B cell (primary cell): Measurements from ENCODE around the gene PDK2. TPM values are rescaled to one million over a fixed set of nuclear protein-coding genes. Genes with fewer than 3 reads are reported as not detected.

ENCODE experiments used
- ATAC-seq: fragments of 200-7000 bp; cut with Tn5 transposase; one replicate; pipeline ENCODE4 v1.10.0; 2021; ENCODE audit warnings: low read depth, mild to moderate bottlenecking, moderate number of reproducible peaks, moderate library complexity
- CTCF ChIA-PET: fragments of 350-600 bp; sonication (Branson Sonifier 250); formaldehyde crosslinking; loops from one replicate; lab custom pipeline; 2021; ENCODE audit warnings: antibody characterized with exemption, inconsistent platforms; lab: Charles Lee
- POLR2A ChIA-PET: fragments of 350-600 bp; sonication (Branson Sonifier 250); formaldehyde crosslinking; loops from one replicate; lab custom pipeline; 2021; ENCODE audit warnings: antibody characterized with exemption; lab: Charles Lee
- DNase-seq: peaks from one replicate; pipeline ENCODE4 v3.0.0; 2013
- H2AFZ ChIP-seq: 2 replicates; pipeline ENCODE4 v1.6.1; 2012; ENCODE audit warnings: mild to moderate bottlenecking, low read depth, low read length; ENCODE audit not compliant: insufficient read depth, poor library complexity, severe bottlenecking
- H3K27ac ChIP-seq, 2 donors: 1 replicate in 1 of 2; 2 replicates in 1 of 2; pipeline ENCODE4 v1.5.1; 2012 to 2013; ENCODE audit warnings: low read length in 2 of 2, mild to moderate bottlenecking in 2 of 2, moderate library complexity in 1 of 2
- H3K27me3 ChIP-seq, 4 experiments: fragments of 200-600 bp in 1 of 4; sonication (generic) in 1 of 4; replicated peaks in 1 of 4; 1 replicate in 2 of 4; 2 replicates in 2 of 4; pipeline versions ENCODE4 v1.6.1 to v1.7.0; 2013 to 2016; ENCODE audit warnings: low read length in 3 of 4, mild to moderate bottlenecking in 2 of 4, mixed read lengths in 1 of 4, moderate library complexity in 1 of 4; ENCODE audit not compliant: insufficient read depth in 4 of 4, control insufficient read depth in 3 of 4; ENCODE audit errors: control extremely low read depth in 1 of 4
- H3K36me3 ChIP-seq, 2 experiments: replicated peaks in 1 of 2; 1 replicate in 1 of 2; 2 replicates in 1 of 2; pipeline versions ENCODE4 v1.6.1 to v1.7.1; 2013; ENCODE audit warnings: low read length in 1 of 2; ENCODE audit not compliant: insufficient read depth in 2 of 2, control insufficient read depth in 1 of 2; ENCODE audit errors: control extremely low read depth in 1 of 2, extremely low read depth in 1 of 2
- H3K4me1 ChIP-seq, 2 donors: fragments of 200-600 bp in 1 of 2; sonication (generic) in 1 of 2; 1 replicate in 1 of 2; 2 replicates in 1 of 2; pipeline versions ENCODE4 v1.5.1 to v1.6.1; 2013 to 2017; ENCODE audit warnings: low read length in 2 of 2; ENCODE audit not compliant: control insufficient read depth in 2 of 2, insufficient read depth in 2 of 2
- H3K4me2 ChIP-seq: replicated peaks from 2 replicates; pipeline ENCODE3; 2012; ENCODE audit warnings: mild to moderate bottlenecking, low read depth, low read length; ENCODE audit not compliant: poor library complexity, severe bottlenecking
- H3K4me3 ChIP-seq, 5 experiments: fragments of 200-600 bp in 1 of 5; sonication (generic) in 1 of 5; 1 replicate in 3 of 5; 2 replicates in 2 of 5; pipeline versions ENCODE4 v1.5.1 to v1.7.0; 2011 to 2016; ENCODE audit warnings: low read length in 4 of 5, mild to moderate bottlenecking in 4 of 5, low read depth in 2 of 5, control low read depth in 1 of 5, moderate library complexity in 1 of 5; ENCODE audit not compliant: insufficient read depth in 1 of 5; ENCODE audit errors: control extremely low read depth in 1 of 5, extremely low read depth in 1 of 5
- H3K79me2 ChIP-seq: fragments of 200-600 bp; sonication (generic); one replicate; pipeline ENCODE4 v1.6.0; 2016; ENCODE audit warnings: low read length; ENCODE audit not compliant: control insufficient read depth, insufficient read depth
- H3K9ac ChIP-seq: fragments of 200-600 bp; sonication (generic); 2 replicates; pipeline ENCODE4 v1.6.1; 2017; ENCODE audit warnings: mild to moderate bottlenecking, low read length, moderate library complexity
- H3K9me3 ChIP-seq, 3 donors: one replicate each; pipeline versions ENCODE4 v1.6.1 to v1.7.1; 2013; ENCODE audit warnings: low read length in 2 of 3; ENCODE audit not compliant: control insufficient read depth in 2 of 3, insufficient read depth in 1 of 3; ENCODE audit errors: control extremely low read depth in 1 of 3
- H4K20me1 ChIP-seq: 2 replicates; pipeline ENCODE4 v1.6.0; 2012; ENCODE audit warnings: mild to moderate bottlenecking, low read length; ENCODE audit not compliant: insufficient read depth, control insufficient read depth, poor library complexity, severe bottlenecking
- H3K27ac Mint-ChIP-seq: one replicate; pipeline ENCODE4 v1.8.0; 2021; ENCODE audit warnings: mixed read lengths
- H3K27me3 Mint-ChIP-seq: one replicate; pipeline ENCODE4 v1.8.0; 2021; ENCODE audit warnings: mixed read lengths
- H3K4me1 Mint-ChIP-seq: one replicate; pipeline ENCODE4 v1.8.0; 2021; ENCODE audit warnings: mixed read lengths
- H3K4me3 Mint-ChIP-seq: one replicate; pipeline ENCODE4 v1.8.0; 2021; ENCODE audit warnings: mixed read lengths
- H3K9me3 Mint-ChIP-seq: one replicate; pipeline ENCODE4 v1.8.0; 2022; ENCODE audit warnings: mixed read lengths; ENCODE audit not compliant: insufficient read depth
- EZH2 ChIP-seq: IDR thresholded peaks from 2 replicates; pipeline ENCODE4 v1.6.1; 2012; ENCODE audit warnings: borderline replicate concordance, low read depth, mild to moderate bottlenecking, moderate library complexity, low read length; ENCODE audit not compliant: insufficient read depth, poor library complexity, severe bottlenecking
- WGBS: methylation state at CpG from one replicate; pipeline ENCODE4 v1.1.5; 2013; ENCODE audit warnings: missing lambda C conversion rate; ENCODE audit not compliant: insufficient coverage; 5-methylcytosine and 5-hydroxymethylcytosine counted together
- intact Hi-C: fragments of 100-400 bp; cut with micrococcal nuclease; formaldehyde crosslinking; loops from one replicate; pipeline ENCODE4 v1.10.0; 2022
- polyA plus RNA-seq: library from polyadenylated mRNA; depleted of rRNA; stranded (reverse); fragments of >200 nt; gene quantifications from 2 replicates; pipeline ENCODE4 v1.2.3, GENCODE V29; 2012
- total RNA-seq, 2 donors: library from RNA; stranded (reverse); fragments of 120-200 nt in 1 of 2; gene quantifications; 1 replicate in 1 of 2; 2 replicates in 1 of 2; pipeline versions ENCODE4 v1.2.3 to v1.2.4, GENCODE V29; 2013 to 2022
- TF ChIP-seq, protein P1 (sequence below): fragments of 200-600 bp; IDR thresholded peaks from one replicate; pipeline ENCODE4 v1.8.0; 2022; ENCODE audit warnings: antibody characterized with exemption, mild to moderate bottlenecking

Gene PDK2
- total and polyA plus RNA-seq, 2 donors (not counting 1 experiment from before 2014, with no cell fraction given), result 35.2 to 73.2 TPM

DNA sequence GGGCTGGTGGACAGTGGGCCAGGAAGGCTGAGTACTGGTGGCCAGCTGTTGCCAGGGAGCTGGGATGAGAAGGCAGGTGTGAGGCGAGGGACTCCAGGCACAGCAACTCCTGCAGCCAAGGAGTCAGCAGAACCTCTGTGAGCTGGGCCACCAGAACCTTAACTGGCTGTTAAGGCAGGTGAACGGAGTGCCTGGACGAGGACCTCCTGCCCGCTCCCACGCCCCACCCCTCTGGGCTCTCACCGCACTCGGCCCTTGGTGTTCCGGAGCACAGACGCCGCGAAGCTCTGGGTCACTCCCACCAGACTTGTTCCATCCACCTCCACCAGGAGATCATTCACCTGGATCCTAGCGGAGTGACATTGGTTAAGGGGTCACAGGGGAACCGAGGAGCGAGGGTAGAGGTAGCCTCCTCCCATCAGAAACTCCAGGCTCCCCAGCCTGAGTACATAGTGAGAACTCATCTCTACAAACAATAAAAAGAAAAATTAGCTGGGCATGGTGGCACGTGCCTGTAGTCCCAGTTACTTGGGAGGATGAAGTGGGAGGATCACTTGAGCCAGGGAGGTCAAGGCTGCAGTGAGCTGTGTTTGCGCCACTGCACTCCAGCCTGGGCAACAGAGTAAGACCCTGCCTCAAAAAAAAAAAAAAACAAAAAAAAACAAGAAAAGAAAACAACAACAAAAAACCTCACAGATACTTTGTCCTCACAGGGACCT, 46.0 kb downstream of the PDK2 start:
- CTCF ChIA-PET, result interaction anchor here (0.7 to 3.8 kb wide), 8 partner anchors 11 to 55 kb away, joined by 3 to 79 read pairs (median 7); partner anchors contain the start of genes PPP1R9B and SAMD14
- H3K4me3 ChIP-seq, result no peak overlapping the region
- no peaks in the 10 kb centered on the region for H3K9me3 ChIP-seq
- no peak overlapping the region for H3K9ac ChIP-seq
- H3K4me2 ChIP-seq, result peak overlapping the region; percentile 63
- H3K27ac ChIP-seq, result peak overlapping the region in 1 of 2 donors; percentile 47
- TF ChIP-seq, protein P1, sequence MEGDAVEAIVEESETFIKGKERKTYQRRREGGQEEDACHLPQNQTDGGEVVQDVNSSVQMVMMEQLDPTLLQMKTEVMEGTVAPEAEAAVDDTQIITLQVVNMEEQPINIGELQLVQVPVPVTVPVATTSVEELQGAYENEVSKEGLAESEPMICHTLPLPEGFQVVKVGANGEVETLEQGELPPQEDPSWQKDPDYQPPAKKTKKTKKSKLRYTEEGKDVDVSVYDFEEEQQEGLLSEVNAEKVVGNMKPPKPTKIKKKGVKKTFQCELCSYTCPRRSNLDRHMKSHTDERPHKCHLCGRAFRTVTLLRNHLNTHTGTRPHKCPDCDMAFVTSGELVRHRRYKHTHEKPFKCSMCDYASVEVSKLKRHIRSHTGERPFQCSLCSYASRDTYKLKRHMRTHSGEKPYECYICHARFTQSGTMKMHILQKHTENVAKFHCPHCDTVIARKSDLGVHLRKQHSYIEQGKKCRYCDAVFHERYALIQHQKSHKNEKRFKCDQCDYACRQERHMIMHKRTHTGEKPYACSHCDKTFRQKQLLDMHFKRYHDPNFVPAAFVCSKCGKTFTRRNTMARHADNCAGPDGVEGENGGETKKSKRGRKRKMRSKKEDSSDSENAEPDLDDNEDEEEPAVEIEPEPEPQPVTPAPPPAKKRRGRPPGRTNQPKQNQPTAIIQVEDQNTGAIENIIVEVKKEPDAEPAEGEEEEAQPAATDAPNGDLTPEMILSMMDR, result no peak
- no peak for TF ChIP-seq EZH2
- POLR2A ChIA-PET, result interaction anchor here (0.8 to 1.5 kb wide), 3 partner anchors 21 to 26 kb away, joined by 3 to 7 read pairs (median 4); no protein-coding TSS in a partner anchor
- peaks cover 68% of the 10 kb centered on the region for H3K79me2 ChIP-seq
- DNase-seq (no peak), ATAC-seq (no peak)
- intact Hi-C loops, result loop anchor here (2.0 kb wide), 2 partner anchors 28 to 58 kb away; no protein-coding TSS in a partner anchor
- H3K27me3 ChIP-seq, result no peaks in the 10 kb centered on the region
- WGBS, result 91% methylated on average over 7 of the region's 16 CpGs
- Mint-ChIP-seq H3K27me3 (no peaks in the 10 kb centered on the region), H3K9me3 (no peaks in the 10 kb centered on the region), H3K4me1 (peaks cover 71% of the 10 kb centered on the region), H3K27ac (peak overlapping the region; percentile 81), H3K4me3 (peak overlapping the region; percentile 64)
- H3K36me3 ChIP-seq, result peaks cover 5 to 97% of the 10 kb centered on the region in 2 experiments
- peaks cover 100% of the 10 kb centered on the region for H4K20me1 ChIP-seq
- peaks cover 61 to 70% of the 10 kb centered on the region in 2 donors for H3K4me1 ChIP-seq
- H2AFZ ChIP-seq, result no peak overlapping the region

DNA sequence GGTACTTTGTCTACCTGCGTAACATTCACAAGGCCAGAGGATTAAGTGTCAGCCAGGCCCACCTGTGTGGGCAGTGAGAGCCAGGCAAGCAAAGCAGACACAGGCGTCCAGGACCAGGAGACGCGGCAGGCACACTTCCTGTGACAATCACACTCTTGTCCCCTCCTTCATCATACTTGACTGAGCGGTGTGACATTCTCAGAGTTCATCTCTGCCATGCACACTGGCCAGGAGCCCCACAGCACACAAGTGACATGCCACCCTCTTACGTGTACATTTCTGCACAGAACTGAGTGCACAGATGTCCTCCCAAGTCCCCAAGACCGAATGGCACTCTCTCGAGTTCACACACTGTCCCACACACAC, 46.6 kb downstream of the PDK2 start:
- intact Hi-C loops, result loop anchor here (2.0 kb wide), 2 partner anchors 27 to 57 kb away; no protein-coding TSS in a partner anchor
- H3K27ac Mint-ChIP-seq, result peak overlapping the region; percentile 79

More for the DNA sequence above, 46.6 kb downstream of the PDK2 start:
- H3K9ac ChIP-seq, result no peak overlapping the region
- H3K4me3 ChIP-seq, result no peak overlapping the region
- peak overlapping the region in 1 of 2 donors; percentile 47 for H3K27ac ChIP-seq
- 41% methylated on average over 6 of the region's 8 CpGs for WGBS
- no peak overlapping the region for H2AFZ ChIP-seq
- H3K4me2 ChIP-seq, result peak overlapping the region; percentile 50
- POLR2A ChIA-PET, result interaction anchor here (1.0 to 1.7 kb wide), 3 partner anchors 11 to 22 kb away, joined by 4 to 7 read pairs (median 5); partner anchors contain the start of gene SAMD14
- Mint-ChIP-seq H3K27me3 (no peaks in the 10 kb centered on the region), H3K4me1 (peaks cover 74% of the 10 kb centered on the region), H3K4me3 (peak overlapping the region; percentile 55), H3K9me3 (no peaks in the 10 kb centered on the region)
- H3K27me3 ChIP-seq, result no peaks in the 10 kb centered on the region
- peaks cover 73% of the 10 kb centered on the region for H3K79me2 ChIP-seq
- H3K4me1 ChIP-seq, result peaks cover 66 to 75% of the 10 kb centered on the region in 2 donors
- DNase-seq (no peak), ATAC-seq (no peak)
- CTCF ChIA-PET, result interaction anchor here (1.1 to 3.8 kb wide), 8 partner anchors 10 to 55 kb away, joined by 3 to 79 read pairs (median 7); partner anchors contain the start of gene PPP1R9B
- TF ChIP-seq EZH2, result no peak
- TF ChIP-seq, protein P1, result no peak
- no peaks in the 10 kb centered on the region for H3K9me3 ChIP-seq
- peaks cover 4 to 96% of the 10 kb centered on the region in 2 experiments for H3K36me3 ChIP-seq
- peaks cover 100% of the 10 kb centered on the region for H4K20me1 ChIP-seq
